Gastroesophageal sphincter (tissue), 4 donors: ENCODE measurements around the gene CSF2. TPM values are rescaled to one million over a fixed set of nuclear protein-coding genes. Genes with fewer than 3 reads are reported as not detected.

ENCODE experiments used
- ATAC-seq: fragments of 150-250 bp; one replicate; pipeline ENCODE4 v1.9.1; 2016; ENCODE audit warnings: mild to moderate bottlenecking, moderate library complexity
- H3K27ac ChIP-seq, 4 donors: fragments of 200-600 bp; sonication (generic) in 3 of 4; 1 replicate in 3 of 4; 2 replicates in 1 of 4; pipeline ENCODE4 v1.5.1; 2016 to 2019
- H3K27me3 ChIP-seq: fragments of 200-600 bp; sonication (generic); one replicate; pipeline ENCODE4 v1.5.1; 2019
- H3K36me3 ChIP-seq, 2 donors: fragments of 200-600 bp; sonication (generic); one replicate each; pipeline ENCODE4 v1.5.1; 2019; ENCODE audit warnings: control low read depth in 1 of 2
- H3K4me1 ChIP-seq, 3 donors: fragments of 200-600 bp; sonication (generic); 1 replicate in 2 of 3; 2 replicates in 1 of 3; pipeline ENCODE4 v1.5.1; 2016 to 2019; ENCODE audit warnings: control low read depth in 2 of 3
- H3K4me3 ChIP-seq, 2 donors: fragments of 200-600 bp; sonication (generic); one replicate each; pipeline ENCODE4 v1.5.1; 2019; ENCODE audit warnings: mild to moderate bottlenecking in 1 of 2, moderate library complexity in 1 of 2
- H3K9me3 ChIP-seq, 3 donors: fragments of 200-600 bp; sonication (generic); one replicate each; pipeline ENCODE4 v1.5.1; 2017 to 2019; ENCODE audit warnings: control low read depth in 2 of 3
- EP300 ChIP-seq: sonication (generic); formaldehyde crosslinking; IDR thresholded peaks from one replicate; pipeline ENCODE4 v1.6.1; 2017; ENCODE audit warnings: antibody characterized with exemption, mild to moderate bottlenecking
- POLR2A ChIP-seq, 2 donors: fragments of 450-650 bp; IDR thresholded peaks; one replicate each; pipeline ENCODE4 v1.6.1; 2017; ENCODE audit warnings: antibody characterized with exemption in 2 of 2, mild to moderate bottlenecking in 2 of 2, moderate library complexity in 1 of 2
- POLR2AphosphoS5 ChIP-seq: sonication (generic); formaldehyde crosslinking; IDR thresholded peaks from one replicate; pipeline ENCODE4 v1.6.1; 2017; ENCODE audit warnings: antibody characterized with exemption
- WGBS, 2 donors: methylation state at CpG; one replicate each; pipeline ENCODE4 v1.1.5; 2018; ENCODE audit warnings: low coverage in 1 of 2; 5-methylcytosine and 5-hydroxymethylcytosine counted together
- total RNA-seq, 4 donors: library from RNA; depleted of rRNA; stranded (reverse); fragments of >200 nt; gene quantifications; one replicate each; pipeline ENCODE4 v1.1.0, GENCODE V29; 2016
- TF ChIP-seq, protein P1 (sequence below), 4 experiments: fragments of 200-600 bp in 2 of 4; fragments of 450-650 bp in 2 of 4; sonication (generic) in 1 of 4; IDR thresholded peaks; one replicate each; pipeline ENCODE4 v1.5.1; 2017 to 2019; ENCODE audit warnings: antibody characterized with exemption in 4 of 4, mild to moderate bottlenecking in 2 of 4, moderate library complexity in 2 of 4

The CSF2 gene
- total RNA-seq, 4 donors from 2014 or later: 1.1 TPM; not detected in 3

DNA sequence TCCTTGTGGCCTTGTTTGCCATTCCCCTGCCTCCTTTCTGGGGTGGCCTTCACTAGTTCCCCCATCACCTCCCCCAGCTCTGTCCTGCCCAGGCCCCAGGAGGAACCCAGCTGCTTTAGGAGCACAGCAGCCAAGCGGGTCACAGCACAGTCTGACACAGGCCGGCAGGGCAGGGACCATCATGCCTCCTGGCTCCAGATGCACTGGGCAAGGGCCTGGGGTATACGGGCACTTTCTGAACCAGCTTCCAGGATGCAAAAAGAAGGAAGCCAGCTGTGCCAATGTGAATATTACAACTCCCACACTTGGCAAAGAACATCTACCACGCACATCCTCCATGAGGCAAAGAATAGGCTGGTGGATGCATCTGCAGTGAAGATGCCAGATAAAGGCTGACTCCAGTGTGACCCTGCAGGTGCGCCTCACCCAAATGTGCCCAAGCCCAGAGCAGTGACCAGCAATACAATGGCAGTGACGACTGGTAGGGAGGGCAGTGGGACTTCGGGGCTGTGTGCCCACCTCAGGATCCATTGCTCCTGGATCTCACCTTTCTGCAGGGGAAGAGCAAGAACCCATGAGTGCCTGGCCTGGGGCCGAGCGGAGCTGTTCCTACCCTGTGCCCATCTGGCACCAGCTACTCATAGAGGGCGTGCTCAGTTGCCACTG is 19.4 kb upstream of the CSF2 start:
- Histone ChIP-seq H3K9me3 (no peaks in the 10 kb centered on the region), H3K36me3 (no peaks in the 10 kb centered on the region), H3K4me1 (no peaks in the 10 kb centered on the region), H3K4me3 (no peak overlapping the region), H3K27ac (no peak overlapping the region), H3K27me3 (no peaks in the 10 kb centered on the region)
- ATAC-seq: no peak
- WGBS, 2 donors: 76 to 80% methylated on average over 1 to 3 of the region's 10 CpGs
- TF ChIP-seq POLR2AphosphoS5 (no peak), EP300 (no peak), POLR2A (IDR thresholded peaks at IDR 0.05) (no peak)
- TF ChIP-seq, protein P1, sequence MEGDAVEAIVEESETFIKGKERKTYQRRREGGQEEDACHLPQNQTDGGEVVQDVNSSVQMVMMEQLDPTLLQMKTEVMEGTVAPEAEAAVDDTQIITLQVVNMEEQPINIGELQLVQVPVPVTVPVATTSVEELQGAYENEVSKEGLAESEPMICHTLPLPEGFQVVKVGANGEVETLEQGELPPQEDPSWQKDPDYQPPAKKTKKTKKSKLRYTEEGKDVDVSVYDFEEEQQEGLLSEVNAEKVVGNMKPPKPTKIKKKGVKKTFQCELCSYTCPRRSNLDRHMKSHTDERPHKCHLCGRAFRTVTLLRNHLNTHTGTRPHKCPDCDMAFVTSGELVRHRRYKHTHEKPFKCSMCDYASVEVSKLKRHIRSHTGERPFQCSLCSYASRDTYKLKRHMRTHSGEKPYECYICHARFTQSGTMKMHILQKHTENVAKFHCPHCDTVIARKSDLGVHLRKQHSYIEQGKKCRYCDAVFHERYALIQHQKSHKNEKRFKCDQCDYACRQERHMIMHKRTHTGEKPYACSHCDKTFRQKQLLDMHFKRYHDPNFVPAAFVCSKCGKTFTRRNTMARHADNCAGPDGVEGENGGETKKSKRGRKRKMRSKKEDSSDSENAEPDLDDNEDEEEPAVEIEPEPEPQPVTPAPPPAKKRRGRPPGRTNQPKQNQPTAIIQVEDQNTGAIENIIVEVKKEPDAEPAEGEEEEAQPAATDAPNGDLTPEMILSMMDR (IDR thresholded peaks at IDR 0.05): no peak

DNA sequence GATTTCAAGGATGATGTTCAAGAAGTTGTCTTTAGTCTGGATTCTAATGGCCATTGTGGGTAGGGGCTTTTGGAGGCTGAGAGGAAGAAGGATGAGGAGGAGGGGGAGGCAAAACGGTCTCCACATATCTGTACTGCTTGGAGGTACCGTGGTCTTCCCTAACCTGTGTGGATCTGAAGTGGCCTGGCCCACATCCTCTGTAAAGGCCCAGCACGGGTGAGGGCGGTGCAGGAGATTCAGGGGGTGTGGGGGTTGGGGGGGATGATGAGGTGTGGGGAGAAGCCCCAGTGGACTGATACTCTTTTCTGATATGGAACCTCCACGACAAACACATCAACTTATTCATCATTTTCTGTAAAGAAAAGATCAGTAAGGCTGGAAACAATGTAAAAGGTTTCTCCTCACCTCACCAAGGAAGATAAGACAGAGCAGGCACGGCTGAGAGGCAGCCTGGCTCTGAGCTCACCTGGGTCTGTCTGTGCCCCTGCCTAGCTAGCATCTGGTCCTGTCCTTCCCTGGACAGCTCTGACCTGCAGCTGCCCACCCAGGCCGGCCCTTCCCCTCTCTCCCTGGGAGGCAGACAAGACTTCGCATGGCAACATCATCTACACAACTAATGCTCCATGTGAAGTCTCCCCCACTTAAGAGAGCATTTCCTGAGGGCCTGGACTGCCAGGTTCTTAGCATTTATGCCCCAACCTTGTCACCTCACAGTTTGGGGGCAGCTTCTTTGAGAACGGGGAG is 18.7 kb upstream of the CSF2 start:
- TF ChIP-seq POLR2AphosphoS5 (no peak), EP300 (no peak), POLR2A (IDR thresholded peaks at IDR 0.05) (no peak)
- TF ChIP-seq, protein P1 (IDR thresholded peaks at IDR 0.05): no peak
- WGBS, 2 donors: 55 to 78% methylated on average over 2 of the region's 9 CpGs
- no peak overlapping the region for H3K4me3 ChIP-seq
- H3K27ac ChIP-seq: no peak overlapping the region
- H3K36me3 ChIP-seq: no peaks in the 10 kb centered on the region
- H3K4me1 ChIP-seq: no peaks in the 10 kb centered on the region
- H3K27me3 ChIP-seq: no peaks in the 10 kb centered on the region
- no peak for ATAC-seq
- no peaks in the 10 kb centered on the region for H3K9me3 ChIP-seq

DNA sequence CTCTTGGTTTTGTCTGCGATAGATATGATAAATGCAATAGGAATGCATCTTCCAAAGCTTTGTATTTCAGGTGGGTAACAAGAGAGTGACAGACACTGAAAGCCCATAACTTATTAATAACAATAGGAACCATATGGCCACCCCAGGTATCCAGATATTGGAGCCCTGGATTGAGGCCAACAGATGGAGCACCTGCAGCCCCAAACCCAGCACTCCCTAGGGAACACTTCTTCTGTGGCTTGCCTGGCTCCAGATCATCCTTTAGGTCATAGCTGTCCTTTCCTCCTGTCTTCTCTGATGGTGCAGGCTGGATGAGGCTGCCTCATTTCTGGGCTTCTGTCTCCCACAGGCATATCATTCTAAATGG is 18.2 kb upstream of the CSF2 start:
- ATAC-seq: no peak
- no peaks in the 10 kb centered on the region for H3K4me1 ChIP-seq
- TF ChIP-seq POLR2A (IDR thresholded peaks at IDR 0.05) (no peak), POLR2AphosphoS5 (no peak), EP300 (no peak)
- TF ChIP-seq, protein P1 (IDR thresholded peaks at IDR 0.05): no peak
- H3K9me3 ChIP-seq: no peaks in the 10 kb centered on the region
- H3K27ac ChIP-seq: no peak overlapping the region
- no peak overlapping the region for H3K4me3 ChIP-seq
- WGBS, 2 donors: 100% methylated on average over 1 of the region's 1 CpG; no CpG with 5 or more reads in 1 of the 2 donors
- no peaks in the 10 kb centered on the region for H3K36me3 ChIP-seq
- no peaks in the 10 kb centered on the region for H3K27me3 ChIP-seq

DNA sequence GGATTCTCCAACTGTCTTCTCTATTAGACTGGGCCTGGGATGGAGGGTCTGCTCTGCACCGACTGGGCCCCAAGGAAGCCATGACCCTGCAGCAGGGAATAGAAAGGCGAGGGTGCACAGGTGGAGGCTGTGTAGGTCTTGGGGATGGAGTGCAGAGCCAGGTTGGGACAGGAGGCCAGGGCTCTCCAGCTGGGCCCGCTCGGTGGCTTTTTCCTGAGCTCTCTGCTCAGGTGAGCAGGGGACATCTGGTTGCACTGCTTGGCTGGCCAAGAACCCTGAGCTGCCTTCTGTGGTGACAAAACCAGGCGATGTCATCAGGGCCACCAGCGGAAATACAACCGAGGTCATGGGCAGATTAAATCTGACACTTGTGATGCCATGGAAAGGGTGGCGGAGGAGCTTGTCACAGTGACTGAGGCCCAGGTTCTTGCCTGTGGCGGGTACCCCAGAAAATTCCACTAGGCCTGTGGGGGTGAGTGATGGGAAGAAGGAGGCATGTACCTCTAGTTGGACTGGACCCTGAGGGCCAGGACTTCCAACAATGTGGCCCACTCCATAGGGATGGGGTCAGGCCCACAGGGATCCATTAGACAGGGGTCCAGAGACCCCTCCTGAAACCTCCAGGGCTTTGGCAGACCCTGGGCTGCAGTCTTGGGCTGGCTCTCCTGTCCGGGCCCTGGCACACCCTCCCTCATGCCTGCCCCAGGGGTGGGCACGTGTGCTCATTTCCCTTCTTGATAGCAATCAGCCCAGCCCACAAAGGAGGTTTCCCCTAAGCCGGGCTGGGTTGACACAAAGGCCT is 17.6 kb upstream of the CSF2 start:
- Histone ChIP-seq H3K36me3 (no peaks in the 10 kb centered on the region), H3K4me1 (no peaks in the 10 kb centered on the region), H3K27ac (no peak overlapping the region), H3K9me3 (no peaks in the 10 kb centered on the region), H3K4me3 (no peak overlapping the region), H3K27me3 (no peaks in the 10 kb centered on the region)
- TF ChIP-seq POLR2AphosphoS5 (no peak), EP300 (no peak), POLR2A (IDR thresholded peaks at IDR 0.05) (no peak)
- TF ChIP-seq, protein P1 (IDR thresholded peaks at IDR 0.05): no peak
- WGBS, 2 donors: 40 to 100% methylated on average over 1 to 3 of the region's 12 CpGs
- ATAC-seq: peak; percentile 15
